Endometrial microvascular endothelial cells (primary cell): Measurements from ENCODE around the gene KIR2DL4. TPM values are rescaled to one million over a fixed set of nuclear protein-coding genes. Genes with fewer than 3 reads are reported as not detected.
"Not testable (repeated sequence)": the region's sequence is repeated elsewhere in the genome, so short reads cannot be mapped to it uniquely, and the experiment has no call there.

ENCODE experiments used
- in situ Hi-C: cut with HindIII; loops from 2 replicates; pipeline ENCODE4 v1.10.0; 2017; ENCODE audit warnings: low sequenced_read_pairs, low pct_unique_long_range_greater_than_20kb; ENCODE audit errors: inconsistent ontology term
- total RNA-seq: library from RNA; depleted of rRNA; stranded (reverse); fragments of >200 nt; gene quantifications from one replicate; pipeline ENCODE4 v1.2.3, GENCODE V29; 2015; ENCODE audit errors: inconsistent ontology term

Gene KIR2DL4
- total RNA-seq, 1 donor from 2014 or later, result not detected

DNA sequence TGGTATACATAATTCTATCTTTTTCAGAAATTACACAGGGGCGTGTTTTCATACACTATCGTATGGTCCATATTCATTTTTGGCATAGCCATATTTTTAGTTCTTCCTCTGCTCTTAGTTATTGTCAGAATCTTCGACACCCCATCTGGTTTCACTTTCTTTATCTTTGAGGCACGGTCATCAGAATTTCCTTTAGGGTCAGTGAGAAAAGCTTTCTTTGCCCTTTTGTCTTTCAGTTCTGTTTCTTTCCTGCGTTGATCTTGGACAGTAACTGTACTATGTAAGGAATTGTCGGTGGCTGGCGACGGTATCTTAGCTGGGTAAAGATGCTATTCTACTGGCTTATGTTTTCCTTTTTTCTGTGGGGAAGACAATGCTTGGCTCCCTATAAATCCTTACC, 10.6 kb upstream of the KIR2DL4 start:
- in situ Hi-C loops, result no loop called here

DNA sequence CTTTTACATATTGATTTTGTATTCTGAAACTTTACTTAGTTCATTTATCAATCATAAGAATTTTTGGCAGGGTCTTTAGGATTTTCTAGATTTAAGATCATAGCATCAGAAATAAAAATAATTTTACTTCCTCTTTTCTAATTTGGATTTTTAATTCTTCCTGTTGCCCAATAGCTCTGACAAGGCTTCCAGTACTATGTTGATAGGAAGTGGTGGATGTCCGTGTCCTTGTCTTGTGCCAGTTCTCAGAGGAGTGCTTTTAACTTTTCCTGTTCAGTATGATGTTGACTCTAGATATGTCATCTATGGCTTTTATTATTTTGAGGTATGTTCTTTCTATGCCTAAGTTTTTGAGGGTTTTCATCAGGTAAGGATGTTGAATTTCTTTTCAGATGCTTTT, 7.7 kb upstream of the KIR2DL4 start:
- in situ Hi-C loops, result no loop called here

DNA sequence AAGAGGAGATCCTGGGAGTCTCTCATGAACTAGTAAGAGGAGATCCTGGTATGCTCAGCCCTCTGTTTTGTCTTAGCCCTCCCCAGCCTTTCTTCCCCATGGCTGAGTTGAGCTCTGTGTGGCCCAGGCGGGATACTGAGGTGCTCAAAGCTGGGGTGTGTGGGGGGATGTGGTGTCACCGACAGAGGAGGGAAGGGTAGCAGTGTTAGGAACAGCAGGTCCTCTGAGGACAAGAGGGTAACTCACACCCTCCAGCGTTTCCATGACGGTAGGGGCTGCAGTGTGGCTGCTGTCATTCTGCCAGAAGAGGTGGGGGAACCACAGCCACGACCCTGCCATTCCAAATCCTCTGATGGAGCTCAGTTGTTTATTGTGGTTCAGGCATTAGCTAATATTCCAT, 691 bp downstream of the KIR2DL4 start:
- in situ Hi-C loops, result no loop called here

DNA sequence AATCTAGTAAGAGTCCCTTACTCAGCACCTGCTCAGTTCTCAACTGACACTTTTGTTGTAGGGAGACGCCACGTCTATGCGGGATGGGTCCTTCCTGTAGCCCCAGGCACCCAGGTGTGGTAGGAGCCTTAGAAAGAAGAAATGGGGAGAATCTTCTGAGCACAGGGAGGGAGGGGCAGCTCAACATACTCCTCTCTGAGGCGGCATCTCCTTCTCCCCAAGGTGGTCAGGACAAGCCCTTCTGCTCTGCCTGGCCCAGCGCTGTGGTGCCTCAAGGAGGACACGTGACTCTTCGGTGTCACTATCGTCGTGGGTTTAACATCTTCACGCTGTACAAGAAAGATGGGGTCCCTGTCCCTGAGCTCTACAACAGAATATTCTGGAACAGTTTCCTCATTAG, 1.2 kb downstream of the KIR2DL4 start:
- in situ Hi-C loops, result no loop called here

DNA sequence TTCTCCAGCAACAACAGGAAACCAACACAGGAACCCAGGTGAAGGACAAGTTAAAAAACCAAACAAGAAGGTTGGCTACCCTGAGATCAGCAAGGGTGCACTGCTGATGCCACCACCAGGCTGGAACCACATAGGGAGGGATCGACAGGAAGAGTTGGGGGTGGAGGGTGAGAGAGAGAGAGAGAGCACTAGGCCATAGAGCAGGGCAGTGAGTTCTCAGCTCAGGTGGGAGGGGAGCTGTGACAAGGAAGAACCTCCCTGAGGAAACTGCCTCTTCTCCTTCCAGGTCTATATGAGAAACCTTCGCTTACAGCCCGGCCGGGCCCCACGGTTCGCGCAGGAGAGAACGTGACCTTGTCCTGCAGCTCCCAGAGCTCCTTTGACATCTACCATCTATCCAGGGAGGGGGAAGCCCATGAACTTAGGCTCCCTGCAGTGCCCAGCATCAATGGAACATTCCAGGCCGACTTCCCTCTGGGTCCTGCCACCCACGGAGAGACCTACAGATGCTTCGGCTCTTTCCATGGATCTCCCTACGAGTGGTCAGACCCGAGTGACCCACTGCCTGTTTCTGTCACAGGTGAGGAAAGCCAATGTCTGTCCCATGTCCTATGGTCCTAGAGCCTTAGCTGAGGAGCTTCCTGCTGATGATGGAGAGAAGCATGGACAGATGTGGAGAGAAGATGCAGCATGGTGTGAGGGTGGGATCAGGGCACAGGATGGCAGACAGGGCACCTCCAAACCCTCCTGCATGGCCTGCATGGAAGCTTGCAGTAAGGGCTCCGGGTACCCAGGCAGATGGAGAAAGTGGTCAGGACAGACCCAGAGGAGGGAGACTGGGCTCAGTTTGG, 2.5 kb downstream of the KIR2DL4 start:
- in situ Hi-C loops, result no loop called here

DNA sequence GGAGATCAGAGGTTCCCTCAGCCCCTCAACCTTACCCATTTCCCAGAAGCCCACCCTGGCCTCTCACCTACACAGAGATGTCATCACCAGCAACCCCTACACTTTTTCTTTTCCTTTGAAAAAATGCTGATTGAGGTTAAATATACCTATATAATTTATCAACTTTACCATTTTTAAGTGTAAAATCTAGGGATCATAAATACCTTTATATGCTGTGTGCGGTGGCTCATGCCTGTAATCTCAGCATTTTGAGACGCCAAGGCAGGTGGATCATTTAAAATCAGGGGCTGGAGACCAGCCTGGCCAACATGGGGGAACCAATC, 3.1 kb downstream of the KIR2DL4 start:
- in situ Hi-C loops, result no loop called here

DNA sequence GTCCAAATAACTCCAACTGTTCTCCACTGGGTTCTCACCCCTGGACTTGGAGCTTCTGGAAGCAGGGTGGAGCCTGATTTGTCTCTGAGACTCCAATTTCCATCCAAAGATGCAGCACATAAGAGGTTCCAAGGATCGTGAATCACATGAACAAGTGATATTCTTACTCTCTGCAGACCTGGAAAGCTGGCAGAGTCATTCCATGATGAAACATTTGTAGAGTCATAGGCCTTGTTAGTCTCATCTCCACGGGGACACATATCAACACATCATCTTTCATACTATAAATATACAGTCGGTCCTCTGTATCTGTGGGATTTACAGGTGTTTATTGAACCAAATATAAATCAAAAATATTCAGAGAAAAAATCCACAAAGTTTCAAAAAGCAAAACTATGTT, 11.2 kb downstream of the KIR2DL4 start:
- in situ Hi-C loops, result not testable (repeated sequence)

DNA sequence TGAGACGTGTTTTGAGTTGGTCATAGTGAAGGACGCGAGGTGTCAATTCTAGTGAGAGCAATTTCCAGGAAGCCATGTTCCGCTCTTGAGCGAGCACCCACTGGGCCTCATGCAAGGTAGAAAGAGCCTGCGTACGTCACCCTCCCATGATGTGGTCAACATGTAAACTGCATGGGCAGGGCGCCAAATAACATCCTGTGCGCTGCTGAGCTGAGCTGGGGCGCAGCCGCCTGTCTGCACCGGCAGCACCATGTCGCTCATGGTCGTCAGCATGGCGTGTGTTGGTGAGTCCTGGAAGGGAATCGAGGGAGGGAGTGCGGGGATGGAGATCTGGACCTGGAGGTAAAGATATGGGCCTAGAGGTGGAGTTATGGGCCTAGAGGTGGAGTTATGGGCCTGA, 12.8 kb downstream of the KIR2DL4 start, which contains the start of gene KIR3DL1:
TSS of gene KIR3DL1 (plus strand) at position 218 of the 400 bp plus-strand sequence.
- in situ Hi-C loops, result not testable (repeated sequence)

DNA sequence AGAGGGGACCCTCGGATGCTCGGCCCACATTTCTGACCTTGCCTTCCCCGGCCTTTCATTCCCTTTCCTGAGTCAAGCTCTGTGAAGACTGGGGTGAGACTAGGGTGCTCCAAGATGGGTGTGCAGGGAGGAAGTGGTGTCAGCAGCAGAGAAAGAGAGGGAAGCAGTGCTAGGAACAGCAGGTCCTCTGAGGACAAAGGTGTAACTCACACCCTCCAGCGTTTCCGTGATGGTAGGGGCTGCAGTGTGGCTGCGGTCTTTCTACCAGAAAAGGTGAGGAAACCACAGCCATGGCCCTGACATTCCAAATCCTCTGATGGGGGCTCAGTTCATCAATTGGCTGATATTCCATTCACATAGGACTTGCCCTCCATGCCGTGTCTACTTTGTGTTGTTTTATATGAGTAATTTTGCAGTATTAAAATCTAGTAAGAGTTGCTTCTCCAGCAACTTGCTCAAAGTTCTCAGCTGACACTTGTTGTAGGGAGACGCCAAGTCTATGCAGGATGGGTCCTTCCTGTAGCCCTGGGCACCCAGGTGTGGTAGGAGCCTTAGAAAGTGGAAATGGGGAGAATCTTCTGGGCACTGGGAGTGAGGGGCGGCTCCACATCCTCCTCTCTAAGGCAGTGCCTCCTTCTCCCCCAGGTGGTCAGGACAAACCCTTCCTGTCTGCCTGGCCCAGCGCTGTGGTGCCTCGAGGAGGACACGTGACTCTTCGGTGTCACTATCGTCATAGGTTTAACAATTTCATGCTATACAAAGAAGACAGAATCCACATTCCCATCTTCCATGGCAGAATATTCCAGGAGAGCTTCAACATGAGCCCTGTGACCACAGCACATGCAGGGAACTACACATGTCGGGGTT, 14.5 kb downstream of the KIR2DL4 start:
- in situ Hi-C loops, result no loop called here

DNA sequence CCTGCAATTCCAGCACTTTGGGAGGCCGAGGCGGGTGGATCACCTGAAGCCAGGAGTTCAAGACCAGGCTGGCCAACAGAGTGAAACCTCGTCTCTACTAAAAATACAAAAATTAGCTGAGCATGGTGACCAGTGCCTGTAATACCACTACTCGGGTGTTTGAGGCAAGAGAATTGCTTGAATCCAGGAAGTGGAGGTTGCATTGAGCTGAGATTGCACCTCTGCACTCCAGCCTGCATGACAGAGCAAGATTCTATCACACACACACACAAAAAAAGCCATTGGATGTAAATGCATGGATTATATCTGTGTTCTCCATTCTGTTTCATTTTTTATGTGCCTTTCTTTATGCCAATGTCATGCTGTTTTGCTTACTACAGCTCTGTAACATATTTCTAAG, 21.0 kb downstream of the KIR2DL4 start:
- in situ Hi-C loops, result not testable (repeated sequence)

DNA sequence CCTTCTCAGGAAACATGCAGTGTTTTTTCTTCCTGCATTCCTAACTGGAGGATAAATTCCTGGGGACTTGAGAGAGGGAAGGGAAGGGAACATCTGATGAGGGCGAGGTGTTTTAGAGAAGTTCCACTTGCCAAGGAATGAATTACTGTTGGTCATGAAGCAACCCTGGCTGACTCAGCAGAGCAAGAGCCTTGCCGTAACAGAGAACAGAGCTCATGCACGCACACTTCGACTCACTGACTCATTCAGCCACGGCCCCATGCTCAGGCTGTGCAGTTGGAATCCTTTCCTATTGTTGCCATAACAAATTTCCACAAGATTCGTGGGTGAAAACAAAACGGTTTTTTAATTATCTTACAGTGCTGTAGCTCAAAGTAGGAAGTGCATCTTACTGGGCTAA, 21.9 kb downstream of the KIR2DL4 start:
- in situ Hi-C loops, result not testable (repeated sequence)

DNA sequence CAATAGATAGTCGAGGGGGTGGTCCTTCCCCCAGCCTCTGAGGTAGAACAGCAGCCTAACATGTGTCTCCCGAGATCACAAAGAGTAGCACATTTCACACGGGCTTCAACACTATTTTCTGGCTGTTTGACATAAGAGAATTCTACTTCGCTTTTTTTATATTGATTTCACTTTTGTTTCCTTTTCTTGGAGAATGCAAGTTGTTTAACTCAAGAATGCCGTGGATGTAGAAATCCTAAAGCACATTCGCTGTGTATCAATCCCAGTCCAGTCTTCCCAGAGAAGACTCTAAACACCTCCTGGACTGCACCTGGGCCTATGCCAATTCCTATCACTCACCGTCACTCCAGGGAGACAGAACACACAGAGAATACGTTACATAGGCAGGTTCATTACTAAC, 24.7 kb downstream of the KIR2DL4 start:
- in situ Hi-C loops, result not testable (repeated sequence)

DNA sequence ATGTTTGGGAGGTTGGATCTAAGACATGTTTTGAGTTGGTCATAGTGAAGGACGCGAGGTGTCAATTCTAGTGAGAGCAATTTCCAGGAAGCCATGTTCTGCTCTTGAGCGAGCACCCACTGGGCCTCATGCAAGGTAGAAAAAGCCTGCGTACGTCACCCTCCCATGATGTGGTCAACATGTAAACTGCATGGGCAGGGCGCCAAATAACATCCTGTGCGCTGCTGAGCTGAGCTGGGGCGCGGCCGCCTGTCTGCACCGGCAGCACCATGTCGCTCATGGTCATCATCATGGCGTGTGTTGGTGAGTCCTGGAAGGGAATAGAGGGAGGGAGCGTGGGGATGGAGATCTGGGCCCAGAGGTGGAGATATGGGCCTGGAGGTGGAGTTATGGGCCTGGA, 29.1 kb downstream of the KIR2DL4 start, which contains the start of gene KIR2DS4:
TSS of gene KIR2DS4 (plus strand) at position 181 of the 400 bp plus-strand sequence.
- in situ Hi-C loops, result not testable (repeated sequence)

DNA sequence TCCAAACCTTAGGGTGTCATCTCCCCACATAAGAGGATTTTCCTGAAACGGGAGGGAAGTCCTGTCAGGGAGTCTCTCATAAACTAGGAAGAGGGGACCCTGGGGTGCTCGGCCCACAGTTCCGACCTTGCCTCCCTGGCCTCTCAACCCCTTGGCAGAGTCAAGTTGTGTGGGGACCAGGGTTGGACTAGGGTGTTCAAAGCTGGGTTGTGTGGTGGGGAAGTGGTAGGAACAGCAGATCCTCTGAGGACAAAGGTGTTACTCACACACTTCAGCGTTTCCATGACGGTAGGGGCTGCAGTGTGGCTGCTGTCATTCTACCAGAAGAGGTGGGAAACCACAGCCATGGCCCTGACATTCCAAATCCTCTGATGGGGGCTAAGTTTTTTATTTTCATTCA, 31.7 kb downstream of the KIR2DL4 start:
- in situ Hi-C loops, result not testable (repeated sequence)

DNA sequence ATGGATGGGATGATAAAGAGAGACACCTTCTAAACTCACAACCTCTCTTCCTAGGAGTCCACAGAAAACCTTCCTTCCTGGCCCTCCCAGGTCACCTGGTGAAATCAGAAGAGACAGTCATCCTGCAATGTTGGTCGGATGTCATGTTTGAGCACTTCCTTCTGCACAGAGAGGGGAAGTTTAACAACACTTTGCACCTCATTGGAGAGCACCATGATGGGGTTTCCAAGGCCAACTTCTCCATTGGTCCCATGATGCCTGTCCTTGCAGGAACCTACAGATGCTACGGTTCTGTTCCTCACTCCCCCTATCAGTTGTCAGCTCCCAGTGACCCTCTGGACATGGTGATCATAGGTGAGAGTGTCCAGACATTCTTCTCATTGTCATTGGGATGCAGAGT, 34.1 kb downstream of the KIR2DL4 start:
- in situ Hi-C loops, result not testable (repeated sequence)

DNA sequence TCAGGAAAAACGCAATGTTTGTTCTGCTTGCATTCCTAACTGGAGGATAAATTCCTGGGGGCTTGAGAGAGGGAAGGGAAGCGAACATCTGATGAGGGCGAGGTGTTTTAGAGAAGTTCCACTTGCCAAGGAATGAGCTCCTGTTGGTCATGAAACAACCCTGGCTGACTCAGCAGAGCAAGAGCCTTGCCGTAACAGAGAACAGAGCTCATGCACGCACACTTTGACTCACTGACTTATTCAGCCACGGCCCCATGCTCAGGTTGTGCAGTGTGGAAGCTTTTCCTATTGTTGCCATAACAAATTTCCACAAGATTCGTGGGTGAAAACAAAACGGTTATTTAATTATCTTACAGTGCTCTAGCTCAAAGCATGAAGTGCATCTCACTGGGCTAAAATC, 39.8 kb downstream of the KIR2DL4 start:
- in situ Hi-C loops, result not testable (repeated sequence)

DNA sequence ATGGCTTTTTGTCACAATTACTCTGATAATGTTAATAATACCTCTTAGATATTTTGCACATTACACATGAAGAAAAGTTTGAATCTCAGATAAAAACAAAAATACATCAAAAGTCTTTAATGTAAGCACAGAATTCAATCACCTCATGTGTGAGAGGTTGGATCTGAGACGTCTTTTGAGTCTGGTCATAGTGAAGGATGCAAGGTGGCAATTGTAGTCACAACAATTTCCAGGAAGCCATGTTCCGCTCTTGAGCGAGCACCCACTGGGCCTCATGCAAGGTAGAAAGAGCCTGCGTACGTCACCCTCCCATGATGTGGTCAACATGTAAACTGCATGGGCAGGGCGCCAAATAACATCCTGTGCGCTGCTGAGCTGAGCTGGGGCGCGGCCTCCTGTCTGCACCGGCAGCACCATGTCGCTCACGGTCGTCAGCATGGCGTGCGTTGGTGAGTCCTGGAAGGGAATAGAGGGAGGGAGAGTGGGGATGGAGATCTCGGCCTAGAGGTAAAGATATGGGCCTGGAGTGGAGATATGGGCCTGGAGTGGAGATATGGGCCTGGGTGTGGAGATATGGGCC, 46.7 kb downstream of the KIR2DL4 start, which contains the start of gene KIR3DL2:
TSS of gene KIR3DL2 (plus strand) at position 383 of the 580 bp plus-strand sequence. CDS start at position 416, 33 bp downstream.
- in situ Hi-C loops, result not testable (repeated sequence)

DNA sequence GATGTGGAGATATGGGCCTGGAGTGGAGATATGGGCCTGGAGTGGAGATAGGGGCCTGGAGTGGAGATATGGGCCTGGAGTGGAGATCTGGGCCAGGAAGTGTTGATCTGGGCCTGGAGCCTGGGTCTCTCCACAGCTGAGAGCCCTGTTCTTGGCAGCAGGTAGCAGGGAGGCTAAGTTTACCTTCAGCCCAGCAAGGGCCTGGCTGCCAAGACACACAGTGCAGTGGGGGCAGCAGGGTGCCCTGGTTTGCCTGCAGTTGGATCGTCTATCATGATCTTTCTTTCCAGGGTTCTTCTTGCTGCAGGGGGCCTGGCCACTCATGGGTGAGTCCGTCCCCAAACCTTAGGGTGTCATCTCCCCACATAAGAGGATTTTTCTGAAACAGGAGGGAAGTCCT, 47.5 kb downstream of the KIR2DL4 start:
- in situ Hi-C loops, result no loop called here

DNA sequence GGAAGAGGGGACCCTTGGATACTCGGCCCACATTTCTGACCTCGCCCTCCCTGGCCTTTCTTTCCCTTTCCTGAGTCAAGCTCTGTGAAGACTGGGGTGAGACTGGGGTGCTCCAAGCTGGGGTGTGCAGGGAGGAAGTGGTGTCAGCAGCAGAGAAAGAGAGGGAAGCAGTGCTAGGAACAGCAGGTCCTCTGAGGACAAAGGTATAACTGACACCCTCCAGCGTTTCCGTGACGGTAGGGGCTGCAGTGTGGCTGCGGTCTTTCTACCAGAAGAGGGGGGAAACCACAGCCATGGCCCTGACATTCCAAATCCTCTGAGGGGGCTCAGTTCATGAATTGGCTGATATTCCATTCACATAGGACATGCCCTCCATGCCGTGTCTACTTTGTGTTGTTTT, 47.9 kb downstream of the KIR2DL4 start:
- in situ Hi-C loops, result no loop called here
